ENCODE measurements around the gene SNAI3.

Gene SNAI3

GRCh38 chr16:88631920-88632586 is 54.3 kb downstream of the SNAI3 start:
- no peak for DNase-seq

- no peak for DNase-seq
These were observed 54.9 kb downstream of the SNAI3 start for GRCh38 chr16:88631384-88631783.

GRCh38 chr16:88630941-88631340 is 55.4 kb downstream of the SNAI3 start:
- no peak for DNase-seq

GRCh38 chr16:88630433-88630832 is 55.9 kb downstream of the SNAI3 start:
- DNase-seq = no peak

GRCh38 chr16:88629835-88630234 is 56.5 kb downstream of the SNAI3 start:
- no peak for DNase-seq

GRCh38 chr16:88628512-88628974 is 57.8 kb downstream of the SNAI3 start:
- DNase-seq = no peak
